SU-DHL-6 (cell line): ENCODE data around the gene GJC2.

Experiments
- H2AFZ ChIP-seq: fragments of 200-600 bp; sonication (generic); 2 replicates; pipeline ENCODE4 v1.6.1; 2014; ENCODE audit warnings: low read depth, mild to moderate bottlenecking, moderate library complexity, mixed read lengths, antibody characterized with exemption, low read length; ENCODE audit not compliant: severe bottlenecking
- H3F3A ChIP-seq: fragments of 200-600 bp; shearing (Covaris generic); 2 replicates; pipeline ENCODE4 v1.6.0; 2016; ENCODE audit warnings: antibody characterized with exemption, mild to moderate bottlenecking; ENCODE audit not compliant: insufficient read depth
- H3K27ac ChIP-seq: fragments of 200-600 bp; sonication (generic); 2 replicates; pipeline ENCODE4 v1.5.1; 2016; ENCODE audit warnings: low read depth, mild to moderate bottlenecking, low read length, moderate library complexity, mixed read lengths
- H3K27me3 ChIP-seq: fragments of 200-600 bp; sonication (generic), shearing (Covaris generic); 2 replicates; pipeline ENCODE4 v1.6.0; 2014; ENCODE audit warnings: mild to moderate bottlenecking, low read length
- H3K36me3 ChIP-seq: fragments of 200-600 bp; sonication (generic); 2 replicates; pipeline ENCODE4 v1.6.1; 2014; ENCODE audit warnings: mild to moderate bottlenecking, low read length, mixed read lengths
- H3K4me2 ChIP-seq: fragments of 300-600, 200-600 bp; shearing (Covaris generic), sonication (generic); 2 replicates; pipeline ENCODE4 v1.6.0; 2014; ENCODE audit warnings: low read length, low read depth, mild to moderate bottlenecking; ENCODE audit not compliant: poor library complexity, severe bottlenecking
- H3K4me3 ChIP-seq: fragments of 200-600 bp; sonication (generic); 2 replicates; pipeline ENCODE4 v1.5.1; 2014; ENCODE audit warnings: antibody characterized with exemption, low read length, mild to moderate bottlenecking, mixed read lengths; ENCODE audit not compliant: insufficient read depth, poor library complexity, severe bottlenecking
- H3K79me2 ChIP-seq: fragments of 200-600 bp; sonication (generic); 2 replicates; pipeline ENCODE4 v1.6.1; 2014; ENCODE audit warnings: mild to moderate bottlenecking, low read length, moderate library complexity; ENCODE audit not compliant: insufficient read depth
- H3K9ac ChIP-seq: fragments of 200-600 bp; sonication (generic); 2 replicates; pipeline ENCODE4 v1.7.0; 2014; ENCODE audit warnings: mild to moderate bottlenecking, low read length
- H3K9me2 ChIP-seq: fragments of 200-600 bp; sonication (generic); replicated peaks from 2 replicates; pipeline ENCODE4 v1.6.1; 2014; ENCODE audit warnings: low read length; ENCODE audit not compliant: insufficient read depth
- H3K9me3 ChIP-seq: fragments of 200-600 bp; sonication (generic); 2 replicates; pipeline ENCODE4 v1.6.1; 2014; ENCODE audit warnings: low read length, mixed read lengths; ENCODE audit not compliant: insufficient read depth
- H4K20me1 ChIP-seq: fragments of 200-600 bp; sonication (generic); 2 replicates; pipeline ENCODE4 v1.6.1; 2014; ENCODE audit warnings: low read depth, mild to moderate bottlenecking, antibody characterized with exemption, low read length, moderate library complexity, mixed read lengths
- EZH2phosphoT487 ChIP-seq: fragments of 200-600 bp; sonication (generic), shearing (Covaris generic); conservative IDR thresholded peaks from 2 replicates; pipeline ENCODE4 v1.6.1; 2018; ENCODE audit warnings: mild to moderate bottlenecking, antibody characterized with exemption, low read length, moderate library complexity, mixed read lengths
- TF ChIP-seq, protein P1 (sequence below): fragments of 200-600 bp; sonication (generic); IDR thresholded peaks from one replicate; pipeline ENCODE4 v1.5.1; 2017; ENCODE audit warnings: antibody characterized with exemption, mild to moderate bottlenecking, low read length, moderate library complexity; ENCODE audit not compliant: insufficient read depth, poor library complexity, severe bottlenecking

Gene GJC2

DNA sequence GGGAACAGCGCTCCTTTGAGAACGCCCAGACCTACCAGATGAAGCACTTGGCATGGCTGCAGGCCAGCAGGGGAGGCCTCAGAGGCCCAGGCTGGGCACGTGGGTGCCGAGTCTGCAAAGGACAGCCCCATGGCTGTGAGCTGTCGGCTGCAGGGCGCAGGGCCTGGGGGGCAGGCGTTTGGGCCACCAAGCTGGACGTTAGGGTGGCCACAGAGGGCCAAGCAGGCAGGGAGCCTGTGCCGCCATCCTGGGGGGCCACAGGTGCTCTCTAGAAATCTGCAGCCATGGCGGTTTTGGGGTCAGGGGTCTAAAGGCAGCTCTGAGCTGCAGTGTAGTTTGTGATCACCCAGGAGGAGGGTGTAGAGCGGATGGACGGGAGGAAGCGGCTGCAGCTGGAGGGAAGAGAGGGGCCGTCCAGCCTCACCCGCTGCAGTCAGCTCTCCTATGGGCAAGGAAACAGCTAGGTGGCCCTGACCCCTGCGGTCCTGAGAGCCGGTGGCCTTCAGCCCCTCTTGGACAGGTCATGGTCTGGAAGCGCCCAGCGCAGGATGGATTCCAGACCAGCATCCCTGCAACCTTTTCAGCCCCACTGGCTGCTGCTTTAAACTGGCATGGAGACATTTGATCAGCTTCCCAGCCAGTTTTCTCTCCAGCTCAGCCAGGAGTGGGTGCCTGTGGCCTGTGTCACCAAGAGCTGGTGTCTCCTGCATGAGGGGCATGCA is 26.9 kb downstream of the GJC2 start:
- Histone ChIP-seq H2AFZ (no peak overlapping the region), H3K4me3 (no peak overlapping the region), H3K36me3 (no peaks in the 10 kb centered on the region), H3K9me2 (no peaks in the 10 kb centered on the region), H3K27ac (no peak overlapping the region), H3K27me3 (no peaks in the 10 kb centered on the region), H3K9me3 (no peaks in the 10 kb centered on the region), H3K4me2 (no peak overlapping the region), H3K79me2 (no peaks in the 10 kb centered on the region), H4K20me1 (no peaks in the 10 kb centered on the region), H3F3A (no peaks in the 10 kb centered on the region), H3K9ac (no peak overlapping the region)
- TF ChIP-seq, protein P1, sequence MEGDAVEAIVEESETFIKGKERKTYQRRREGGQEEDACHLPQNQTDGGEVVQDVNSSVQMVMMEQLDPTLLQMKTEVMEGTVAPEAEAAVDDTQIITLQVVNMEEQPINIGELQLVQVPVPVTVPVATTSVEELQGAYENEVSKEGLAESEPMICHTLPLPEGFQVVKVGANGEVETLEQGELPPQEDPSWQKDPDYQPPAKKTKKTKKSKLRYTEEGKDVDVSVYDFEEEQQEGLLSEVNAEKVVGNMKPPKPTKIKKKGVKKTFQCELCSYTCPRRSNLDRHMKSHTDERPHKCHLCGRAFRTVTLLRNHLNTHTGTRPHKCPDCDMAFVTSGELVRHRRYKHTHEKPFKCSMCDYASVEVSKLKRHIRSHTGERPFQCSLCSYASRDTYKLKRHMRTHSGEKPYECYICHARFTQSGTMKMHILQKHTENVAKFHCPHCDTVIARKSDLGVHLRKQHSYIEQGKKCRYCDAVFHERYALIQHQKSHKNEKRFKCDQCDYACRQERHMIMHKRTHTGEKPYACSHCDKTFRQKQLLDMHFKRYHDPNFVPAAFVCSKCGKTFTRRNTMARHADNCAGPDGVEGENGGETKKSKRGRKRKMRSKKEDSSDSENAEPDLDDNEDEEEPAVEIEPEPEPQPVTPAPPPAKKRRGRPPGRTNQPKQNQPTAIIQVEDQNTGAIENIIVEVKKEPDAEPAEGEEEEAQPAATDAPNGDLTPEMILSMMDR, result no peak
- TF ChIP-seq EZH2phosphoT487, result no peak

DNA sequence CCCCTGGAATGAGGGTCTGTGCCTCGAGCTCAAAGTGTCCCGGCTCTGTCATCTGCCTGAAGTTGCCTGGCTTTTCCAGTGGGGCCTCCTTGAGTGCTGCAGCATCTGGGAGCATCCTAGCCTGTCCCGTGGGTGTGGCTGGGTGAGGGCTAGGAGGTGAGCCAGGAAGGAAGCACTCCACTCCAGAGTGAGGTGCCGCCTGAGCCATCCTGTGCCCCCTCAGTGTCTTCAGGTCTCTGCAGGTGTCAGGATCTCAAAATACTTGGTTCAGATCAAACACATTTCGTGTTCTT is 27.4 kb downstream of the GJC2 start:
- Histone ChIP-seq H3K27me3 (no peaks in the 10 kb centered on the region), H2AFZ (no peak overlapping the region), H4K20me1 (no peaks in the 10 kb centered on the region), H3K36me3 (no peaks in the 10 kb centered on the region), H3K4me3 (no peak overlapping the region), H3K27ac (no peak overlapping the region), H3K9me3 (no peaks in the 10 kb centered on the region), H3K79me2 (no peaks in the 10 kb centered on the region), H3K9me2 (no peaks in the 10 kb centered on the region), H3K4me2 (no peak overlapping the region), H3F3A (no peaks in the 10 kb centered on the region), H3K9ac (no peak overlapping the region)
- TF ChIP-seq EZH2phosphoT487, result no peak
- TF ChIP-seq, protein P1, result no peak

DNA sequence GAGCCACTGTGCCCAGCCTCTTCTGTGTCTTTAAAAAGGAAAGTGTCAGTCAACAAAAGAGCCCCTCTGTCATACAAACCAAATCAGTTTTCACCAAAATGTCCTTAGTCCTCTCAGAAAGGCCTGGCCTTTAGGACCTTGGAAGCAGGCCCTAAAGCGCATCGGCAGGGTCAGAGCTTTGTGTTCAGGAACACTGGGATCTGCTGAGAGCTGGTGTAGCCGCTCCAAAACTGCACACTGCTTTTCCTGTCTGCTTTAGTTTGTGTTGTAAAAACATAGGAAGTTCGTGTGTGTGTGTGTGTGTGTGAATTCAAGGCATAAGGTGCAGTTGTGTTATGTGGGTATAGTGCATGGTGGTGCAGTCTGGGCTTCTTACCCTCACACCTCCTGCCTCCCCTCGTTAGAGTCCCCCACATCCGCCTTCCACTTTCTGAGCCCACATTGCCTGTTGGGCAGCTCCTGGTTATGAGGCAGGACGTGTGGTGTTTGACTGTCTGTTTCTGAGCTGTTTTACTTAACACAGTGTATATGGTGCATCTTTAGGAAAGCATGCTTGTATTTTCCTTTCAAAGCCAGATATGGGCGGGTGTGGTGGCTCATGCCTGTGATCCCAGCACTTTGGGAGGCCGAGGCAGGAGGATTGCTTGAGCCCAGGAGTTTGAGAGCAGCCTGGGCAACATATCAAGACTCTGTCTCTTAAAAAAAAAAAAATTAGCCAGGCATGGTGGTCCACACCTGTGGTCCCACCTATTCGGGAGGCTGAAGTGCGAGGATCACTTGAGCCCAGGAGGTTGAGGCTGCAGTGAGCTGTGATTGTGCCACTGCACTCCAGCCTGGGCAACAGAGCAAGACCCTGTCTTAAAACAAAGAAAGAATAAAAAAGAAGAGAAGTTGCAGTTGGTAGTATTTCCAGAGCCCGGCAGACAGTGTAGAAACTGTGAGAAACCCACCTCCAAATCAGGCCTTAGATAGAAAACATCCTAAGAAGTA is 28.3 kb downstream of the GJC2 start:
- Histone ChIP-seq H3K9ac (no peak overlapping the region), H3K36me3 (no peaks in the 10 kb centered on the region), H3F3A (no peaks in the 10 kb centered on the region), H4K20me1 (no peaks in the 10 kb centered on the region), H3K4me3 (no peak overlapping the region), H3K79me2 (no peaks in the 10 kb centered on the region), H3K4me2 (no peak overlapping the region), H3K9me3 (no peaks in the 10 kb centered on the region), H3K9me2 (no peaks in the 10 kb centered on the region), H2AFZ (no peak overlapping the region), H3K27me3 (no peaks in the 10 kb centered on the region), H3K27ac (no peak overlapping the region)
- no peak for TF ChIP-seq EZH2phosphoT487
- TF ChIP-seq, protein P1, result no peak
